HG03060 (cell line): ENCODE data around the gene USP24.
"Not testable (repeated sequence)": the region's sequence is repeated elsewhere in the genome, so short reads cannot be mapped to it uniquely, and the experiment has no call there.

Experiments
- ATAC-seq: cut with Tn5 transposase; IDR thresholded peaks from one replicate; pipeline ENCODE4 v1.9.1; 2021; ENCODE audit warnings: low read depth, moderate number of reproducible peaks; ENCODE audit not compliant: unreplicated experiment

The USP24 gene

DNA sequence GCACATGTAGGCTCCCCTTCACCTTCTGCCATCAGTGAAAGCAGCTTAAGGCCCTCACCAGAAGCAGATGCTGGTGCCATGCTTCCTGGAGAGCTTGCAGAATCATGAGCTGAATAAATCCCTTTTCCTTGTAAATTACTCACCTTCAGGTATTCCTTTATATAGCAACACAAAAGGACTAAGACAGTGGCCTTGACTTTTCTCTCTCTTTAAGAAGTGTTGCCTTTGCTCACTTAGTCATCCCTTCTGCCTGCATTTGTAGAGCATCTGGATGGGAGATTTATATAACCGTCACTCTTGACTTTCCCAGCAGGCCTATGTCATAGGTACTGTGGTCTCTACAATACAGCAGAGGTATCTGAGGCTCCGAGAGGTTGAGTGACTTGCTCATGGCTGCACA, 172.2 kb downstream of the USP24 start:
- ATAC-seq: no peak

DNA sequence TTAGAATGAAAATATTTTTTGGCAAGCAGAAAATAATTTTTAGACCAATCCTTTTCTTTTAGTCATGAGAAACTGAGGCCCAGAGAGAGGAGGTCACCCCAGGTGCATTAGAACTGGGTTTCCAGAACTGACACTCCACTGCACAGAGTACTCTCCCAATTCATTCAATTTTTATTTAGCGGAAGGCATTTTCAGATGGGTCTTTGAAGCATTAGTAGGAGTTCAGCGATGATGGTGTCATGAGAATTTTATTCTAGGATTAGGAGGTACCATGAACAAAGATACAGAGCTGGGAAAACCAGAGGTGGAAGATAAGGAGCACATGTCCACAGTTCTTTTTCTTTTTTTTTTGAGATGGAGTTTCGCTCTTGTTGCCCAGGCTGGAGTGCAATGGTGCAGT, 173.6 kb downstream of the USP24 start:
- ATAC-seq: no peak

DNA sequence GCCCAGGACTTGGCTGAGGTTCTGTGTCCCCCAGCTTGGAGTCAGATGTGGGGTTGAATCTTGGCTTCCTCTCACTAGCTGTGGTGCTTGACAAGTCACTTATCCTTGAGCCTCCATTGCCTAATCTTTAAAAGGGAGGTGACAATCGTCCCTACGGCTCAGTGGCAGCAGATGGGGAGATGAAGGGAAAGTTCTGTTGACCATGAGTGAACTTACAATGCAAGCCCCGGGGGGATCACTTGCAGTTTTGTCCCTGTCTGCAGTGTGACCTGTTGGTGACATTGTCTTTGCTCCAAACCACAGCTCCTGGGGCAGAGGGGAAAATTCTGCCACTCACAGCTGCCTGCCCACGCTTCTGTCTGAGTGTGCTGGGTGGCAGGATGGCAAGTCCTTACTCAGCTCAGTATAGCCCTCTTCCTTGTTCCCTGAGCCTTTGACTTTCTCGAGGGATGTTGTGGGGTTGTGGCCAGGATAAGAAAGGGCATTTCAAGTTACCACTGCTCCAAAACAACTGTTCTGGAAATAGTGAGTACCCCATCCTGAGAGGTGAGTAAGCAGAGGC, 174.2 kb downstream of the USP24 start:
- ATAC-seq: no peak

DNA sequence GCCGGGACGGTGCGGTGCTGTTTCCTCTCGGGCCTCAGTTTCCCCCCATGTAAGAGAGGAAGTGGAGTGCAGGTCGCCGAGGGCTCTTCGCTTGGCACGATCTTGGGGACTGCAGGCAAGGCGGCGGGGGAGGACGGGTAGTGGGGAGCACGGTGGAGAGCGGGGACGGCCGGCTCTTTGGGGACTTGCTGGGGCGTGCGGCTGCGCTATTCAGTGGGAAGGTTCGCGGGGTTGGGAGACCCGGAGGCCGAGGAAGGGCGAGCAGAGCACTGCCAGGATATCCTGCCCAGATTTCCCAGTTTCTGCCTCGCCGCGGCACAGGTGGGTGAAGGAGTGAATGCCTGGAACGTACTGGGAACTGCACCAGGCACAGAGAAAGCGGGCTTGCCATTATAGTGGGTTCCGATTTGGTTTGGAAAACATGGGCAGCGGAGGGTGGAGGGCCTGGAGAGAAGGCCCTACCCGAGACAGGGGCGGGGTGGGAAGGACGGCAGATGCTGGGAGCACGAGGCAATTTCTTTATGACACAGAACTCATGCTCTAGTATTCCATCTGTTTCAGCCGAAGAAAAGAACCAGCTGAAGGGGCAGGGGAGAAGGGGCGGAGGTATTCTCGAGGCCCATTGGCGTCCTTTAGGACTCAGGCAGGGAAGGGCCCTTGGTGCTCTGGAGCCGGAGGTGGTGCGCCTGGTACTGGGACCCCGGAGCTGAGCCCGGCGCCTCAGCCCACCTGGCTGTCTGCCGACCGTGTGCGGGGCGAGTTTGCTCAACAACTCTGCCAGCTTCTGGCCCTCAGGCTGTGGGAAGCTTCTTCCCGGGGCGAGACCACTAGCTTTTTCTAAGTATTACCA, 174.9 kb downstream of the USP24 start:
- ATAC-seq: no peak

DNA sequence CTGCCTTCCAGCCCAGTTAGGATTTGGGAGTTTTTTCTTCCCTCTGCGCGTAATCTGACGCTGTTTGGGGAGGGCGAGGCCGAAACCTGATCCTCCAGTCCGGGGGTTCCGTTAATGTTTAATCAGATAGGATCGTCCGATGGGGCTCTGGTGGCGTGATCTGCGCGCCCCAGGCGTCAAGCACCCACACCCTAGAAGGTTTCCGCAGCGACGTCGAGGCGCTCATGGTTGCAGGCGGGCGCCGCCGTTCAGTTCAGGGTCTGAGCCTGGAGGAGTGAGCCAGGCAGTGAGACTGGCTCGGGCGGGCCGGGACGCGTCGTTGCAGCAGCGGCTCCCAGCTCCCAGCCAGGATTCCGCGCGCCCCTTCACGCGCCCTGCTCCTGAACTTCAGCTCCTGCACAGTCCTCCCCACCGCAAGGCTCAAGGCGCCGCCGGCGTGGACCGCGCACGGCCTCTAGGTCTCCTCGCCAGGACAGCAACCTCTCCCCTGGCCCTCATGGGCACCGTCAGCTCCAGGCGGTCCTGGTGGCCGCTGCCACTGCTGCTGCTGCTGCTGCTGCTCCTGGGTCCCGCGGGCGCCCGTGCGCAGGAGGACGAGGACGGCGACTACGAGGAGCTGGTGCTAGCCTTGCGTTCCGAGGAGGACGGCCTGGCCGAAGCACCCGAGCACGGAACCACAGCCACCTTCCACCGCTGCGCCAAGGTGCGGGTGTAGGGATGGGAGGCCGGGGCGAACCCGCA, 175.7 kb downstream of the USP24 start, which contains the start of gene PCSK9:
Gene PCSK9 (plus strand): TSS at position 207 of the 741 bp plus-strand sequence. CDS start 290 bp downstream, at position 497.
- ATAC-seq: no peak

DNA sequence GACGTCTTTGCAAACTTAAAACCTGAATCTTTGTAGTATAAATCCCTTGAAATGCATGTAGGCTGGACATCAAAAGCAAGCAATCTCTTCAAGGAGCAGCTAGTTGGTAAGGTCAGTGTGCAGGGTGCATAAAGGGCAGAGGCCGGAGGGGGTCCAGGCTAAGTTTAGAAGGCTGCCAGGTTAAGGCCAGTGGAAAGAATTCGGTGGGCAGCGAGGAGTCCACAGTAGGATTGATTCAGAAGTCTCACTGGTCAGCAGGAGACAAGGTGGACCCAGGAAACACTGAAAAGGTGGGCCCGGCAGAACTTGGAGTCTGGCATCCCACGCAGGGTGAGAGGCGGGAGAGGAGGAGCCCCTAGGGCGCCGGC, 176.2 kb downstream of the USP24 start:
- ATAC-seq: no peak

DNA sequence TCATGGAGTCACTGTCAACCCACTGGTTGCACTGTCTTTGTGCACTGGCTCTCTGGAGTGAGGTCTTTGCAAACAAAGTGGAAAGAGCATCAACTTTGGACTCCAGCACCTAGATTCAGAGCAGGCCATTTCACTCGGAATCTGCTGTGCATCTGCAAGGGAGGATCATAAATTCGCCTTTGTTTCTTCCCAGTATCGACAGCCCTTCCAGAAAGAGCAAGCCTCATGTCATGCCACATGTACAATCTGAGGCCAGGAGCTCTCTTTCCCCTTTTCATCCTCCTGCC, 176.7 kb downstream of the USP24 start:
- no peak for ATAC-seq

DNA sequence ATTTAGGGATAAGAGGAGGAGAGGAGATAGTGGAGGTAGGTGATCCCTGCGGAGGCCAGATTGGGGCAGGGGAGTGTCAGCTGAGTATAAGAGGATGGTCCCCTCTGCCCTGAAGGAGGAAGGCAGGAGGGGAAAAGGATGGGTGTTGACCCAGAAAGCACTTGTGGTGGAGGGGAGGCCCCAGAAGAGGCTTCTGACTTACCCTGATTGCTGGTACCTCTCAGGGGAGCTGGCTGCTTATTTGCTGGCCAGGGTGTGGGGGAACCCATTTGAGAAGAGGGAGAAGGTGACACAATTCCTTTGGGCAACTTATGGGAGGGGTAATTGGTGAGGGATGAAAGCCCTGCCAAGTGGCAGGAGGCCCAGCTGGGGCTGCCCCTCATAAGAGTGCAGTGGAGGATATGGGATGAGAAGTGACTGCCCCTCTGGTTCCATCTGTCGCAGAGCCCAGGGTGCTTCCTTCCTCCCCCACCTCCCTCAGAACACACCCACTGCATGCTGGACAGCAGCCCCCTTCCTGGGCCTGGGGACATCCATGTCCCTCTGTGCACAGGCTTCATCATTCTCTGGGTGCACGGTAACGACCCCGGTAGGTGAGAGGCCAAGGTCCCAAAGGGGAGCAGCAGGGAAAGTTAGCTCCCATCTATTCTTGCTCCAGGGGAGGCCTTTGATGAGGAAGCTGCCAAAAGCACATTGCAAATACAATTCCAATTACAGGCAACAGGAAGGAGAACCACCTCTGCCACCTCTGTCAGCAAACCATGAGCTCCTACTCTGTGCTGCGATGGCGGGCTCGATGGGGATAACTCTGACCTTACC, 177.2 kb downstream of the USP24 start:
- ATAC-seq: no peak

DNA sequence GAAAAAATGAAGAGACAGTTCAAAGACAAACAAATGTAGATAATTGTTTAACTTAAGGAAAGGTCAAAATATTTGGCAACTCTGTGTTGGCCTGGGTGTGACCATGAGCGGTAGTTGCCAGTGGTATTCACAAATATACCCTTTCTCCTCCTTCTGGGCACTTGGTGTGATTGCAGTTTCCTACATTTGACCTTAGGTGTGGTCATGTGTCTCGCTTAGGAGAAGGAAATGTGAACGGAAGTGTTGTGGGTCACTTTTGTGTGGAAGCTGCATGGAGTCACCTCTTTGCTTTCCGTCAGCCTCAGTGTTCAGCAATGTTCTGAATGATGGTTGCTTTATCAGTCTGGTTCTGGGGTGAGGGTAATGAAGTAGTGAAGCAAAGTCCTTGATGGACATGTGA, 179.3 kb downstream of the USP24 start:
- ATAC-seq: no peak

DNA sequence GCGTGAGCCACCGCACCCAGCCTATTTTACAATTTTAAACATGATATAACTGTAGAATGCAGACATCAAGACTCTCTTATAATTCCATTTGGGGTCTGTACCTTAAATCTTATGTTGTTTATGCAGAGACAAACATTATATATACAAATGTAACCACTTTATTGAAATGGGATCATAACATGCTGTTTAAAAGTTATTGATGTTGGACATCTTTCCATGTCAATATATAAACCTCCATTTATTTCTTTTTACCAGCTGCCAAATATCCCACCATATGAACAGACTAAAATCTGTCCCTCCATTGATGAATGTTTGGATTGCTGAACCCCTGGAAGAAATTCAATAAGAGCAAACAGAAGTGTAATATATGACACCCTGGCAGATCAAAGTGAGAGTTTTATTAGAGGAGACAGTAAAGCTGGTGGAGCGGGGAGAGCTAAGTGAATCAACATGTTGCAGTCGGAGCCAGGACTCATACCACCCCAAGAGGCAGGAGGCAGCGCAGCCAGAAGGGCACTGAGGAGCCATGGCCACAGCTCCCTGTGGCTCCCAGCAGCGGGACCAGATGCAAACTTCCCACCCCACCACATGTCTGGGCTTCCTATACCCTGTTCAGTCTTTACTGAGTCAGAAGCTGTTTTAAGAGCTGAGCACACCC, 180.6 kb downstream of the USP24 start:
- ATAC-seq: no peak

DNA sequence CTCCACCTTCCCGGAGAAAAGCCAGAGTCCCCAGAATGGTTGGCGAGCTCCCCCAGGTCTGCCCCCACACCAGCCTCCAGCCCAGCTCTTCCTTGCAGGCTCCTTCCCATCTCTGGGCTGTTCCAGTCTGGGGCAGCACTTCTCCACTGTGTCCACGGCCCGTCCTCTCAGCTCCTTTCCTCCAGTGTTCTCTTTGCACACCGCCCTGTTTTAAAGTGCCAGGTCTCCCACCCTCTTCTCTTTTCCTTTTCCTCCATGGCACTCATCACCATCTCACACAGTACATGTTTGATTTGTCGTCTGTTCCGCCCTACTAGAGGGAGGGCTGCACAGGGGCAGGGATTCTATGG, 181.9 kb downstream of the USP24 start:
- ATAC-seq: no peak

DNA sequence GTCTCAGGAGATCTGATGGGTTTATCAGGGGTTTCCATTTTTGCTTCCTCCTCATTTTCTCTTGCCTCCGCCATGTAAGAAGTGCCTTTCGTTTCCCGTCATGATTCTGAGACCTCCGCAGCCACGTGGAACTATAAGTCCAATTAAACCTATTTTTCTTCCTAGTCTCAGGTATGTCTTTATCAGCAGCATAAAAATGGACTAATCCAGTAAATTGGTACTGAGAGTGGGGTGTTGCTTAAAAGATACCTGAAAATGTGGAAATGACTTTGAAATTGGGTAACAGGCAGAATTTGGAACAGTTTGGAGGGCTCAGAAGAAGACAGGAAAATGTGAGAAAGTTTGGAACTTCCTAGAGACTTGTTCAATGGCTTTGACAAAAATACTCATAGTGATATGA, 184.1 kb downstream of the USP24 start:
- ATAC-seq: not testable (repeated sequence)

DNA sequence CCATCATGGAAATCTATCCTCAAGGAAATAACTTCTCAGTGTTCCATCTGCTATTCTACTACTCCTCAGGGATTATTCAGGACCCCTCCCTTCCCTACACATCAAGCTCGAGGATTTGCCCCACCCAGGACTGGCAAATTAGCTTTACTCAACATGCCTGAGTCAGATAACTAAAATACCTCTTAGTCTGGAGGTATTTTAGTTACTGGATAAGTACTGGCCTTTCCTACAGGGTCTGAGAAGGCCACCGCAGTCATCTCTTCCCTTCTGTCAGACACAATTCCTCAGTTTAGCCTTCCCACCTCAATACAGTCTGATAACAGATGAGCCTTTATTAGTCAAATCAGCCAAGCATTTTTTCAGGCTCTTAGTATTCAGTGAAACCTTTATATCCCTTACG, 188.5 kb downstream of the USP24 start:
- not testable (repeated sequence) for ATAC-seq

DNA sequence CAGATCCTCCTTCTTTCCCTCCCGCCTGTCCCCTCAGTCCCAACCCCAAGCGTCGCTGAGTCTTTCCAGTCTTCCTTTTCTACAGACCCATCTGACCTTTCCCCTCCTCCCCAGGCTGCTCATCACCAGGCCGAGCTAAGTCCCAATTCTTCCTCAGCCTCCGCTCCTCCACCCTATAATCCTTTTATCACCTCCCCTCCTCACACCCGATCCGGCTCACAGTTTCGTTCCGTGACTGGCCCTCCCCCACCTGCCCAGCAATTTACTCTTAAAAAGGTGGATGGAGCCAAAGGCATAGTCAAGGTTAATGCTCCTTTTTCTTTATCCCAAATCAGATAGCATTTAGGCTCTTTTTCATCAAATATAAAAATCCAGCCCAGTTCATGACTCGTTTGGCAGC, 191.0 kb downstream of the USP24 start:
- not testable (repeated sequence) for ATAC-seq

DNA sequence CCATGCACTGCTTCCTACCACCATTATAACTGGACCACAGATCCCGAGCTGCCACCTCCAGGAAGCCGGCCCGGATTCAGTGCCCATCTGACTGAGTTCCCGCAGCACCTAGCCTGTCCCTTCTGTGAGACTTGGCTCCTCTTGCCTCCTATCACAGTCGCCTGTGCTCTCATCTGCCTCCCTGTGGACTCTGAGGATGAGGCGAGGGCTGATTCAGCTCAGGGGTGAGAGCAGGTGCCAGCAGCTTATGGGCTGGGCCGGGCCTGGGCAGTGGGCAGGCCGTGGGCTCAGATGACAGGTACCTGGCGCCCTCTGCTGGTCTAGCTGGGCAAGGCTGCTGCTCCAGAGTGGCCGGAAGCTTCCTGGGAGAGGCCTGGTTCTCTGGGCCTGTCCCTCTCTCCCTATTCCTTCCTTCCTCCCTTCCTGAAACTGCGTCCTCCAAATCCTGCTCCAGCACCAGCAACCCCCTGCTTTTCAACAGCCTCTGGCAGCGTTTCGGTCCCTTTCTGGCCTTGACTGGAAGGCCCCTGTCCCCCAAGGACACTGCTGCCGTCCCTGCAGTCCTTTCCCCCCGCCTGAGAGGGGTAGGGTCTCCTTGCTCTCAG, 193.1 kb downstream of the USP24 start:
- peak; percentile 71 for ATAC-seq

DNA sequence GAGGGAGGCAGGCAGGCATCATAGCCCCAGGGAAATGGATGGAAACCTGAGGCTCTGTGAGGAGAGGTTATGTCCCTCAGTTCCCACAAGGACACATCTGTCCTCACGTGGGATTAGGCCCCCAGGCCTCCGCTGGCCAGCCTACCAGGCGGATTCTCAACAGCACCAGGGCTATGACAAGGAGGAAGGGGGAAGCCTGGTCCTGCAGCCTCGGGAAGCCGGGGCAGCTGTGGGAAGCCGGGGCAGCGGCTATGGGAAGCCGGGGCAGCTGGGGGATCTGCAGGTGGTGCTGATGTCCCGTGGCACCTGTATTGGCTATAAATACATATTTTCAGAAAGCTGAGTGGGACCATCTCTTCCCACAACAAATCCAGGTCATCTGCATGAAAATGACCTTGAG, 196.8 kb downstream of the USP24 start:
- ATAC-seq: no peak
